ENCODE results near the gene SLC25A42.
"Not testable (repeated sequence)": the region's sequence is repeated elsewhere in the genome, so short reads cannot be mapped to it uniquely, and the experiment has no call there.

SLC25A42 gene

DNA sequence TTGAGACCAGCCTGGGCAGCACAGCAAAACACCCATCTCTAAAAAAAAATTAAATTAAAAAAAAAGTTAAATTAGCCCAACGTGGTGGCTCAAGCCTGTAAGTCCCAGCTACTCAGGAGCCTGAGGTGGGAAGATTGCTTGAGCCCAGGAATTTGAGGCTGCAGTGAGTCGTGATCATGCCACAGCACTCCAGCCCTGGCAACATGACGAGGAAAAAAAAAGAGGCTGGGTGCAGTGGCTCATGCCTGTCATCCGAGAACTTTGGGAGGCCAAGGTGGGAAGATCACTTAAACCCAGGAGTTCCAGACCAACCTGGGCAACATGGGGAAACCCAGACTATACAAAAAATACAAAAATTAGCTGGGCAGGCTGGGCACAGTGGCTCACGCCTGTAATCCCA lies 76.7 kb downstream of the SLC25A42 start:
- H3K9me3 ChIP-seq = no peaks in the 10 kb centered on the region
- DNase-seq = no peak
- H3K27me3 ChIP-seq = no peaks in the 10 kb centered on the region
- 0 out of 2 replicates have a peak, but pooled peaks cover 3% of the 10 kb centered on the region for H3K4me1 ChIP-seq
- TF ChIP-seq, protein P1, sequence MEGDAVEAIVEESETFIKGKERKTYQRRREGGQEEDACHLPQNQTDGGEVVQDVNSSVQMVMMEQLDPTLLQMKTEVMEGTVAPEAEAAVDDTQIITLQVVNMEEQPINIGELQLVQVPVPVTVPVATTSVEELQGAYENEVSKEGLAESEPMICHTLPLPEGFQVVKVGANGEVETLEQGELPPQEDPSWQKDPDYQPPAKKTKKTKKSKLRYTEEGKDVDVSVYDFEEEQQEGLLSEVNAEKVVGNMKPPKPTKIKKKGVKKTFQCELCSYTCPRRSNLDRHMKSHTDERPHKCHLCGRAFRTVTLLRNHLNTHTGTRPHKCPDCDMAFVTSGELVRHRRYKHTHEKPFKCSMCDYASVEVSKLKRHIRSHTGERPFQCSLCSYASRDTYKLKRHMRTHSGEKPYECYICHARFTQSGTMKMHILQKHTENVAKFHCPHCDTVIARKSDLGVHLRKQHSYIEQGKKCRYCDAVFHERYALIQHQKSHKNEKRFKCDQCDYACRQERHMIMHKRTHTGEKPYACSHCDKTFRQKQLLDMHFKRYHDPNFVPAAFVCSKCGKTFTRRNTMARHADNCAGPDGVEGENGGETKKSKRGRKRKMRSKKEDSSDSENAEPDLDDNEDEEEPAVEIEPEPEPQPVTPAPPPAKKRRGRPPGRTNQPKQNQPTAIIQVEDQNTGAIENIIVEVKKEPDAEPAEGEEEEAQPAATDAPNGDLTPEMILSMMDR (IDR thresholded peaks at IDR 0.05; ENCODE audit: low read depth, low read length) = no peak
- no peaks in the 10 kb centered on the region for H3K36me3 ChIP-seq
- H3K4me3 ChIP-seq (ENCODE audit: low read depth, low read length) = no peak overlapping the region

DNA sequence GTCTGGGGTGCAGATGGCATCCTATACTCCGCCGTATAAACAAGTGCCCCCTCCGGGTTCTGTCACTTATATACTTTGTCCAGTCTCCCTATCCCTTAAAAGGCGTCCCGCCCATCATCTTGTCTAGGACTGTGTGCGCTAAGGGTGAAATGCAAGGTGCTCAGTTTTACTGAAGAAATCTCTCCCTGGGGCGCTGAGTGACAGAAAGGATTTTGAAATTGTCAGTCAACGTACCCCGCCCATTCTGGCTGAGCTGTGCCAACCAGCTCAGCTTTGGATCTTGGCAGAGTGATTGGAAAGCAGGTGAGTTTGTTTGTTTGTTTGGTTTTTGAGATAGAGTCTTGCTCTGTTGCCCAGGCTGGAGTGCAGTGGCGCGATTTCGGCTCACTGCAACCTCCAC lies 78.6 kb downstream of the SLC25A42 start:
- no peaks in the 10 kb centered on the region for H3K27me3 ChIP-seq
- no peaks in the 10 kb centered on the region for H3K4me1 ChIP-seq
- H3K9me3 ChIP-seq = no peaks in the 10 kb centered on the region
- H3K36me3 ChIP-seq = no peaks in the 10 kb centered on the region
- no peak overlapping the region for H3K4me3 ChIP-seq (ENCODE audit: low read depth, low read length)
- DNase-seq = no peak
- TF ChIP-seq, protein P1 (IDR thresholded peaks at IDR 0.05; ENCODE audit: low read depth, low read length) = no peak

DNA sequence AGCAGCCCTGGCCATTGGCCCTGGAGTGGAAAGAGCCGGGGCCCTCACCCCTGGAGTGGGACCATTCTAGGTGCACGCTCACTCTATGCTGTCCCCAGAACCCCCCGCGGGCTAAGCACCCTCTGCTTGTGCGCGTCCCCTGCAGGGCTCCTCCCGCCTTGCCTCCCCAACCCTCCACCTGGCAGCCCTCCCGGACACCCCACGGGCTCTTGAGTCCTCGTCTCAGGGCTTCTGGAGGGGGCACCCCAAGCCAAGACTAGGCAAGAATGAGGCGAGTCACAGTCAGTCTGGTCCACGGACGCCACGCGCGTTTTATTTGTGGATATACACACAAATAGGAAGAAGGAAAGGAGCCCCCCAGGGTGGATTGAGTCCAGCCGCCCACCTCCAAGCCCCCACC lies 81.5 kb downstream of the SLC25A42 start:
- Histone ChIP-seq H3K4me1 (no peaks in the 10 kb centered on the region), H3K36me3 (no peaks in the 10 kb centered on the region), H3K4me3 (ENCODE audit: low read depth, low read length) (no peak overlapping the region), H3K9me3 (no peaks in the 10 kb centered on the region), H3K27me3 (no peaks in the 10 kb centered on the region)
- TF ChIP-seq, protein P1 (IDR thresholded peaks at IDR 0.05; ENCODE audit: low read depth, low read length) = no peak
- DNase-seq = no peak

DNA sequence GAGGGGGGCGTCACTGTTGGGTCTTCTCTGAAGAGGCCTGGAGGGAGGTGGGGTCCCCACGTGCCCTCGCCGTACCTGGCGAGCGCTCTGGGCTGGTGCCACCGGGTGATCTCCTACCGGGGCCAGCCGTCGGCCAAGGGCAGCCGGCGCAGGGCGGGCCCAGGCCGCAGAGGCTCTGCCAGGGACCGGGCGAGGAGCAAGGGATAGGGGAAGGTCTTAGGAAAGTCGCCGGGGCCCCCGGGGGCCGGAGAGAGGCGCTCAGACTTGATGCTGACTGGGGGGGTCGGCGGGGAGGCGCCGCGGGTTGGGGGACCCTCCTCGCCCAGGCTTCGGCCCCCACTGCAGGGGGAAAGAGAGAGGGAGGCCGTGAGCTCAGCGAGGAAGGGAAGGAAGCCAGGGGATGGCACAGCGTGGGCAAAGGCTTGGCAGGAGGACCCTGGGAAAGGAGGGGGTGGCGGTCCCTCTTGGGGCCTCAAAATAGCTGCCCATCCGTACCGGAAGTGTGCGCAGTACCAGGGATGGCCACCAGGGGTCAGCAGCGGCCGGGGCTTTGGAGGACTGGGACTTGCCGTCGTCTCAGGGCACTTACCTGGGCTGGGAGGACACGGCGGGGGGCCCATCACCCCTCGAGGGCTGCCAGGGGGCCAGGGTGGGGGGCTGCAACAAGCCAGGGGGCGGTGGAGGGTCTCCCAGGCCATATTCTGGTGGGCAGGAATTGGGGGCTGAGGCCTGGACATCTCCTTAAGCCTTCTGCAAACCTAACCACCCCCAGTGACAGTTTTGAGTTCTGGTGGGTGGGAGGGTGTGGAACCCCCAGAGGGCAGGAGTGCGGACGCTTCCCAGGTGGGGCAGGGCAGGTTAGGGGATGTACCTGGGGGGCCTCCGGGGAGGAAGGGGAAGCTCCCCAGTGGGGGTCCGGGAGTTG lies 82.2 kb downstream of the SLC25A42 start:
- Histone ChIP-seq H3K4me1 (no peaks in the 10 kb centered on the region), H3K9me3 (no peaks in the 10 kb centered on the region), H3K27me3 (no peaks in the 10 kb centered on the region), H3K4me3 (ENCODE audit: low read depth, low read length) (no peak overlapping the region), H3K36me3 (no peaks in the 10 kb centered on the region)
- peak; percentile 82 for DNase-seq
- TF ChIP-seq, protein P1 (IDR thresholded peaks at IDR 0.05; ENCODE audit: low read depth, low read length) = peak; percentile 90

DNA sequence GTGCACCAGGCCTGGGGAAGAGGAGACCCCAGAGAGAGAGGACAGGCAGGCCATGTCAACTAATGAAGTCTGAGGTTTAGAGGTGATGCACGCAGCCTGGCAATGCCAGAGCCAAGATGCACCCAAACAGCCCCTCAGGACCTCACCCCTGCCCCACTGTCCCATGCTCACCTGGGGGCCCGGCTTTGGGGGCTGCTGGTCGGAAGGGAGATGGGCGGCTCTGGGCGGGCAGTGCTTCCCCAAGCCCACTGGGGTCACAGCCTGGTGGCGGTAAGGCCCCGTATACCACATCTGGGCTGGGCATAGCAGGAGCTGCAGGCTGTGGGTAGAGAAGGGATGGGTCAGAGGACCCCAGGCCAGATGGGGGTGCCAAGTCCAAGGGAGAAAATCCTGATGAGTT lies 83.1 kb downstream of the SLC25A42 start:
- no peaks in the 10 kb centered on the region for H3K36me3 ChIP-seq
- H3K27me3 ChIP-seq = no peaks in the 10 kb centered on the region
- DNase-seq = no peak
- H3K9me3 ChIP-seq = no peaks in the 10 kb centered on the region
- no peaks in the 10 kb centered on the region for H3K4me1 ChIP-seq
- TF ChIP-seq, protein P1 (IDR thresholded peaks at IDR 0.05; ENCODE audit: low read depth, low read length) = no peak
- no peak overlapping the region for H3K4me3 ChIP-seq (ENCODE audit: low read depth, low read length)

DNA sequence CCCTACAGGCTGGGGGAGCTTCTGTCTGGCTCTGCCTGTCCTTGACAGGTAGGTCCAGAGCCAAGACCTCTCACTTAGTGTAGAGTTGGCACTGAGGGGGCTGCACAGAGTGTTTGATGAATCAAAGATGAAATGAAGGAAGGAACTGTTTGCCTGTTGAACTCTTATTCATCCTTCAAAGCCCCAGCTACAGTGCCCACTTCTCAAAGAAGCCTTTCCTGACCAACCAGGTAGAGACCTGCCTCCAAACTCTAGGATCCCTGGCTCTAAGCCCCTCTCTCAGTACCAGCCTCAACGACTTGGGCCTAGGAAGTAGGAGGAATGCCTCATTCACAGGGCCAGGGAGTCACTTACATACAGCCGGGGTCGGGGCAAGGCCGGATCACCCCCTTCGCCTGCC lies 83.5 kb downstream of the SLC25A42 start:
- DNase-seq = no peak
- no peaks in the 10 kb centered on the region for H3K9me3 ChIP-seq
- H3K27me3 ChIP-seq = no peaks in the 10 kb centered on the region
- no peak overlapping the region for H3K4me3 ChIP-seq (ENCODE audit: low read depth, low read length)
- TF ChIP-seq, protein P1 (IDR thresholded peaks at IDR 0.05; ENCODE audit: low read depth, low read length) = no peak
- no peaks in the 10 kb centered on the region for H3K4me1 ChIP-seq
- H3K36me3 ChIP-seq = no peaks in the 10 kb centered on the region

DNA sequence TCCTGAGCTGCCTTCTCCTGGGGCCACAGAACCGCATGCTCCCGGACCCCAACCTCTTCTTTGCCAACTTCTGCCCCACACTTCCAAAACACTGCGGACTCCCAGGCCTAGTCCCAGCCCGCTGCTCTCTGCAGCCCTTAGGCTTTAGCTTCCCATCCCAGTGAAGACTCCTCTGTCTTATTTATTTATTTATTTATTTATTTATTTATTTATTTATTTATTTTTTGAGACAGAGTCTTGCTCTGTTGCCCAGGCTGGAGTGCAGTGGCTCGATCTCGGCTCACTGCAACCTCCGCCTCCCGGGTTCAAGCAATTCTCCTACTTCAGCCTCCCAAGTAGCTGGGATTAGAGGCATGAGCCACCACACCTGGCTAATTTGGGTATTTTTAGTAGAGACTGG lies 84.7 kb downstream of the SLC25A42 start:
- not testable (repeated sequence) for H3K9me3 ChIP-seq; DNase-seq; H3K4me1 ChIP-seq; H3K4me3 ChIP-seq (ENCODE audit: low read depth, low read length); H3K27me3 ChIP-seq; H3K36me3 ChIP-seq
